Activated CD8-positive, alpha-beta memory T cell treated with anti-CD3 and anti-CD28 coated beads, Interleukin-2, amount 50 U/mL, for 1 hour (primary cell): Measurements from ENCODE around the gene SPON1.
"Not testable (repeated sequence)": the region's sequence is repeated elsewhere in the genome, so short reads cannot be mapped to it uniquely, and the experiment has no call there.

ENCODE experiments used
- DNase-seq: peaks from one replicate; pipeline ENCODE4 v3.0.0-alpha.2; 2020; ENCODE audit errors: extremely low read depth

Gene SPON1

GRCh38 chr11:14270690-14271542 is 308.4 kb downstream of the SPON1 start:
- DNase-seq, result no peak

- DNase-seq, result no peak
Measured at GRCh38 chr11:14273895-14274294, 311.4 kb downstream of the SPON1 start.

GRCh38 chr11:14275076-14275475 is 312.6 kb downstream of the SPON1 start:
- no peak for DNase-seq

- DNase-seq, result not testable (repeated sequence)
Measured at GRCh38 chr11:14278869-14279268, 316.3 kb downstream of the SPON1 start.

- DNase-seq, result no peak
Measured at GRCh38 chr11:14288189-14288935, 325.8 kb downstream of the SPON1 start.

GRCh38 chr11:14290422-14290821 is 327.9 kb downstream of the SPON1 start:
- DNase-seq, result no peak

- no peak for DNase-seq
Measured at GRCh38 chr11:14299921-14300320, 337.4 kb downstream of the SPON1 start.

GRCh38 chr11:14300661-14301304 is 338.3 kb downstream of the SPON1 start:
- DNase-seq, result no peak

GRCh38 chr11:14304601-14305000 is 342.1 kb downstream of the SPON1 start:
- no peak for DNase-seq

GRCh38 chr11:14305649-14306048 is 343.1 kb downstream of the SPON1 start:
- no peak for DNase-seq

- DNase-seq, result no peak
Measured at GRCh38 chr11:14306481-14306880, 344.0 kb downstream of the SPON1 start.

- DNase-seq, result no peak
Measured at GRCh38 chr11:14308114-14308896, 345.8 kb downstream of the SPON1 start.

GRCh38 chr11:14308897-14309387 is 346.4 kb downstream of the SPON1 start:
- no peak for DNase-seq

GRCh38 chr11:14309425-14310192 is 347.1 kb downstream of the SPON1 start:
- DNase-seq, result no peak

- DNase-seq, result no peak
Measured at GRCh38 chr11:14310679-14311078, 348.2 kb downstream of the SPON1 start.

- DNase-seq, result no peak
Measured at GRCh38 chr11:14312736-14313438, 350.4 kb downstream of the SPON1 start.

- no peak for DNase-seq
Measured at GRCh38 chr11:14314127-14314526, 351.6 kb downstream of the SPON1 start.

GRCh38 chr11:14315130-14315529 is 352.6 kb downstream of the SPON1 start:
- no peak for DNase-seq
